ENCODE data around the gene SH2D4B.

The SH2D4B gene

GRCh38 chr10:80648106-80648505, 110.4 kb downstream of the SH2D4B start:
- Histone ChIP-seq H2AFZ (ENCODE audit: low read length) (no peak overlapping the region), H3K36me3 (ENCODE audit: insufficient read depth, low read length) (no peaks in the 10 kb centered on the region), H3K27me3 (ENCODE audit: insufficient read depth, low read length) (no peaks in the 10 kb centered on the region), H3K4me1 (ENCODE audit: insufficient read depth, low read length, severe bottlenecking) (no peaks in the 10 kb centered on the region), H3K9me2 (ENCODE audit: low read depth, low read length) (no peaks in the 10 kb centered on the region), H3K9me3 (ENCODE audit: low read length) (no peaks in the 10 kb centered on the region), H3F3A (ENCODE audit: insufficient read depth, low read length) (no peaks in the 10 kb centered on the region), H3K27ac (ENCODE audit: low read depth, low read length, poor library complexity, severe bottlenecking) (no peak overlapping the region), H3K9ac (ENCODE audit: low read length) (no peak overlapping the region), H3K4me2 (ENCODE audit: low read length) (no peak overlapping the region), H3K4me3 (ENCODE audit: low read depth, low read length, poor library complexity, severe bottlenecking) (no peak overlapping the region), H3K79me2 (ENCODE audit: insufficient read depth, low read length) (no peaks in the 10 kb centered on the region), H4K20me1 (ENCODE audit: insufficient read depth, low read length) (no peaks in the 10 kb centered on the region)
- TF ChIP-seq EZH2 (IDR thresholded peaks at IDR 0.05; ENCODE audit: borderline replicate concordance, low read length) (no peak), CTCF (IDR thresholded peaks at IDR 0.05; ENCODE audit: low read length) (no peak)

- no peaks in the 10 kb centered on the region for H3K36me3 ChIP-seq (ENCODE audit: insufficient read depth, low read length)
- H3K4me1 ChIP-seq (ENCODE audit: insufficient read depth, low read length, severe bottlenecking) = no peaks in the 10 kb centered on the region
- H3K4me2 ChIP-seq (ENCODE audit: low read length) = no peak overlapping the region
- H3K27ac ChIP-seq (ENCODE audit: low read depth, low read length, poor library complexity, severe bottlenecking) = no peak overlapping the region
- H3K79me2 ChIP-seq (ENCODE audit: insufficient read depth, low read length) = no peaks in the 10 kb centered on the region
- H3K9me3 ChIP-seq (ENCODE audit: low read length) = no peaks in the 10 kb centered on the region; the same call in 1 of the 2 replicates
- no peaks in the 10 kb centered on the region for H3K27me3 ChIP-seq (ENCODE audit: insufficient read depth, low read length)
- H4K20me1 ChIP-seq (ENCODE audit: insufficient read depth, low read length) = no peaks in the 10 kb centered on the region
- no peaks in the 10 kb centered on the region for H3K9me2 ChIP-seq (ENCODE audit: low read depth, low read length)
- H3F3A ChIP-seq (ENCODE audit: insufficient read depth, low read length) = no peaks in the 10 kb centered on the region
- no peak overlapping the region for H3K4me3 ChIP-seq (ENCODE audit: low read depth, low read length, poor library complexity, severe bottlenecking)
- no peak overlapping the region for H3K9ac ChIP-seq (ENCODE audit: low read length)
- no peak for TF ChIP-seq EZH2 (IDR thresholded peaks at IDR 0.05; ENCODE audit: borderline replicate concordance, low read length)
- TF ChIP-seq CTCF (IDR thresholded peaks at IDR 0.05; ENCODE audit: low read length) = no peak
- no peak overlapping the region for H2AFZ ChIP-seq (ENCODE audit: low read length)
Observed at GRCh38 chr10:80649183-80649582, 111.5 kb downstream of the SH2D4B start.

- no peak overlapping the region for H3K27ac ChIP-seq (ENCODE audit: low read depth, low read length, poor library complexity, severe bottlenecking)
- no peaks in the 10 kb centered on the region for H3F3A ChIP-seq (ENCODE audit: insufficient read depth, low read length)
- H3K4me2 ChIP-seq (ENCODE audit: low read length) = no peak overlapping the region
- H3K36me3 ChIP-seq (ENCODE audit: insufficient read depth, low read length) = no peaks in the 10 kb centered on the region
- no peaks in the 10 kb centered on the region for H4K20me1 ChIP-seq (ENCODE audit: insufficient read depth, low read length)
- H2AFZ ChIP-seq (ENCODE audit: low read length) = no peak overlapping the region
- H3K9me2 ChIP-seq (ENCODE audit: low read depth, low read length) = no peaks in the 10 kb centered on the region
- H3K79me2 ChIP-seq (ENCODE audit: insufficient read depth, low read length) = no peaks in the 10 kb centered on the region
- peaks cover 7% of the 10 kb centered on the region for H3K9me3 ChIP-seq (ENCODE audit: low read length)
- no peak overlapping the region for H3K9ac ChIP-seq (ENCODE audit: low read length)
- no peaks in the 10 kb centered on the region for H3K4me1 ChIP-seq (ENCODE audit: insufficient read depth, low read length, severe bottlenecking)
- TF ChIP-seq EZH2 (IDR thresholded peaks at IDR 0.05; ENCODE audit: borderline replicate concordance, low read length) (no peak), CTCF (IDR thresholded peaks at IDR 0.05; ENCODE audit: low read length) (no peak)
- no peak overlapping the region for H3K4me3 ChIP-seq (ENCODE audit: low read depth, low read length, poor library complexity, severe bottlenecking)
- H3K27me3 ChIP-seq (ENCODE audit: insufficient read depth, low read length) = no peaks in the 10 kb centered on the region
Observed at GRCh38 chr10:80655898-80656297, 118.2 kb downstream of the SH2D4B start.

Data from OCI-LY1 (cell line).